Activated CD8-positive, alpha-beta memory T cell treated with anti-CD3 and anti-CD28 coated beads for 24 hours (primary cell): ENCODE results near the gene PSMB7.
A peak's percentile ranks its signal among the peaks of the same experiment; 100 is the strongest.

Source experiments
- DNase-seq: peaks from one replicate; pipeline ENCODE4 v3.0.0-alpha.2; 2020

The PSMB7 gene

DNA sequence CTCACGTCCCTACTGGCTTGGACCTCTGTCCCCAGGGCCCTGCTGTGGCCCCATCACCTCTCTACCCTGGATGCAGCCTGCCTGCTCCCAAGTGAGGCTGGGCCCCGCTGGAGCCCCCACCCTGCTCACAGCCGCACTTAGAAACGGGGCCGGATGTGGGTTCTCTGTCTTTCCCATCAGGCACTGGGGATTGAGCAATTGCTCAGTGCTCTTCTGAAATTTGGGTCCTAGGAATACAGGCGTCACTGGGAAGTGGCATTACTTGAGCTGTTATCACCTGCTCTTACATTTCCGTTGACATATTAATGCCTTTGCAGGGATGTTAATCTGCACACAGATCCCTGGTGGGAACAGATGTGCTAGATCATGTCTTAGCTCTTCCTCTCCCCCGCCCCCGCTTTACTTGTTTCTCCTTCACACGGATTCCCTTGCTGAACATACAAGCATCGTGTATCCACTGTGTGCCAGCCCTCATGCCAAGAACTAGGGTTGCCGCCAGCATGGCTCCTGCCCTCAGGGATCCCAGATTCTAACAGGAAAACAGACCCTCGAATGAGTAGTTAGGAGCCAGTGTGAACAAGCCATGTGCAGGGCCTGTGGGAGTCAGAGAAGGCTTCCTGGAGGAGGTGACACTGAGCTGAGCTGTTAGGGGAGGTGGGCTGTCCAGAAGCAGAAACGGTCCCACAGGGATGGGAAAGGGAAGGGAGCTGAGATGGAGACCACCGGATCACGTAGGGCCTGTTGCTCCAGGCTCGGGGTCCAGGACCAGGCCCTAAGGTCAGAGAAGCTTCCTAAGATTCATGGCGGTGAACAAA, 92.4 kb downstream of the PSMB7 start:
- DNase-seq = no peak

DNA sequence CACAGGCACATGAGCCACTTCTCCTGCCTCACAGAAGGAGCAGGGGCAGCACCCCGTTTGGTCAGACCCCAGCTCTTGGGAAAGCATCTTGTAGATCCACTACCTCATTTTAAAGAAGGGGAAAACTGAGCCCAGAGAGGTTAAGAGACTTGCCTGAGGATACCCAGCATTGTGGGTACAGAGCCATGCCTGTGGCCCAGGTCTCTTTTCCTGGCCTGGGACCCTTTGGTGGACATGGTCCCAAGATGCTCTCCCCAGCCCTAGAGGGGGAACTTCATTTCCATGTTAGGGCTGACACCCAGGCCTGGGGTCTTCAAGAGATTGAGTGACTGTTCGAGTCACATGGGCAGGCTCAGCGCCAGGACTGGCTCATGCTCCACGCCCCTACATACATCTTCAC, 93.3 kb downstream of the PSMB7 start:
- no peak for DNase-seq

DNA sequence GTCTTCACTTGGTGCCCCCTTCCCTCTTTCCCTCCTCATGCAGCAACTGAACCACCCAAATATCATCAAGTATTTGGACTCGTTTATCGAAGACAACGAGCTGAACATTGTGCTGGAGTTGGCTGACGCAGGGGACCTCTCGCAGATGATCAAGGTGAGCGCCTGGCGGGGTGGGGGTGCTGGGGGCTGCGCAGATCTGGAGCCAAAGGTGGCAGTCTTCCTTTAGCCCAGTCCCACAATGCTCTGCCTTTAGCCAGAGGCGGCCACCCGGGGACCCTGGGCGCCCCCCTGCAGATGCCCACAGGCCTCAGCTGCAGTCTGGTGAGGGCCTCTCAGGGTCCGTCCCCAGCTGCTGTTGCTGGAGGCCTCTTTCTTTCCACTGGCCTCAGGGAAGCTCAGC, 93.8 kb downstream of the PSMB7 start:
- no peak for DNase-seq

DNA sequence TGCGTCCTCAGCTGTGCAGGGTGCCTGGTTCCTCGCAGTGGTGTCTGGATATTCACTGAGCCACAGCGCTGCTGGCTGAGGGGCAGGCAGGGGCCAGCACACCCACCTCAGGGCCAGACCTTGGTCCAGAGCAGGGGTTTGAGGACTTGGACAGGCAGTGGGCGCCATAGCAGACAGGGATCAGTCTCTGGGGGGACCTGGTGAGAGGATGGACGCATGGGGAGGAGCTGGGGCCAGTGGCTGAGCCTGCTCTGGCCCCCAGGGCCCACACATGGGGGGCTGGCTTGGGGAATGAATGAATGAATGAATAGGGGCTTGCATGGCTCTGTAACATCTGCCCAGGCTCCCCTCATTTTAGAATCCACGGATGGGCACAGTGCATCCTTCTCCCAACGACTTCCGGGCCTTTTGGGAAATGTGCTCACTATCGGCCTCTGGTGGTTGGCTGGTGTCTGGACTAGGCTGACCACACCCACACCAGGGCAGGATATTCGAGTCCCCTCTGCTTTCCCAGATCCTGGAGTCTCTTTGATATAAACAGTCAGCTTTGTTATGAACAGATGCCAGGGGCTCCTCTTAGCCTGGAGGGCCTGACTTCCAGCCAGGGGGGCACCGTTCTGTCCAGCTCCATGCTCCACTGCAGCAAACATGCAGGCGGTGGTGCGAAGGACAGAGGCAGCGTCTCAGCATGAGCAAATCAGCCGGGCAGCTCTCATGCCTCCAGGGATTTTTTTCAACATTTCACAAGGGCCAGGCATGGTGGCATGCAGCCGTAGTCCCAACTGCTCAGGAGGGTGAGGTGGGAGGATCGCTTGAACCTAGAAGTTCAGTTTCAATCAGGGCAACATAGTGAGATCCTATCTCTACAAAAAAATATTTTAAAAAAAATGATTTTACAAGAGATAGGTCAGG, 94.9 kb downstream of the PSMB7 start:
- peak; percentile 74 for DNase-seq

DNA sequence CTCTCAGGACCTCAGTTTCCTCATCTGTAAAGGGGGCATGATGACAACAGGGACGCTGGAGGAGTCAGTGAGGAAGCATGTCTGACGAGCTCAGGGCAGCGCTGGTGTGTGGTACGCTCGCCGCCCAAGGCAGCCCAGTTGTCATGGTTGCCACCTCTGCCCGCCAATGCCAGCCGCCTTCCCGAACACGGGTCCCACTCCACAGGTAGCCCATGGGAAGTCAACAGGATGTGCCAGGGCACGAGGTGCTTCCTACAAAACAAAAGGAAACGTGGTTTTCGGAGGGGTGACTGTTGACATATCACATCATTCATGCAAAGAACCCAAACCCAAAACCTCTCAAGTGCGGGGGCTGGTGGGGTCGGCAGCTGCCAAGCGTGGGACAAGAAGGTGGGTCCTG, 99.4 kb downstream of the PSMB7 start:
- DNase-seq = no peak

DNA sequence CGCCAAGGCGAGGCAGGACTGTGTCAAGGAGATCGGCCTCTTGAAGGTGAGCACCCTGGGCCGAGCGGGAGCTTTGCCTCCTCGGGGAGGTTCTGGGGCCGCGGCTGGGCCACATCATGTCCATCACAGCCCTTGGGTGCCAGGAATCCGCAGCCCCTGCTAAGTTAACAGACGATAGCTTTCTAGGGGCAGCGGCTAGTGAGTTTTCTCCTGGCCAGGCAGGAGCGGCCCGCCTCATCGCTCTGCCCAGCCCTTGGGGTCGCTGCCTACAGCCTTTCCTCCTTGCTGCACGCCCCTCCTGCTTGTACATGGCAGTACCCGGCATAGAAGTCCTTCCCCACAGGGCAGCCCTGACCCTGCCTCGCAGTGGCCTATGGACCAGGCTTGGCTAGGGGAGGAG, 101.3 kb downstream of the PSMB7 start:
- DNase-seq = no peak

DNA sequence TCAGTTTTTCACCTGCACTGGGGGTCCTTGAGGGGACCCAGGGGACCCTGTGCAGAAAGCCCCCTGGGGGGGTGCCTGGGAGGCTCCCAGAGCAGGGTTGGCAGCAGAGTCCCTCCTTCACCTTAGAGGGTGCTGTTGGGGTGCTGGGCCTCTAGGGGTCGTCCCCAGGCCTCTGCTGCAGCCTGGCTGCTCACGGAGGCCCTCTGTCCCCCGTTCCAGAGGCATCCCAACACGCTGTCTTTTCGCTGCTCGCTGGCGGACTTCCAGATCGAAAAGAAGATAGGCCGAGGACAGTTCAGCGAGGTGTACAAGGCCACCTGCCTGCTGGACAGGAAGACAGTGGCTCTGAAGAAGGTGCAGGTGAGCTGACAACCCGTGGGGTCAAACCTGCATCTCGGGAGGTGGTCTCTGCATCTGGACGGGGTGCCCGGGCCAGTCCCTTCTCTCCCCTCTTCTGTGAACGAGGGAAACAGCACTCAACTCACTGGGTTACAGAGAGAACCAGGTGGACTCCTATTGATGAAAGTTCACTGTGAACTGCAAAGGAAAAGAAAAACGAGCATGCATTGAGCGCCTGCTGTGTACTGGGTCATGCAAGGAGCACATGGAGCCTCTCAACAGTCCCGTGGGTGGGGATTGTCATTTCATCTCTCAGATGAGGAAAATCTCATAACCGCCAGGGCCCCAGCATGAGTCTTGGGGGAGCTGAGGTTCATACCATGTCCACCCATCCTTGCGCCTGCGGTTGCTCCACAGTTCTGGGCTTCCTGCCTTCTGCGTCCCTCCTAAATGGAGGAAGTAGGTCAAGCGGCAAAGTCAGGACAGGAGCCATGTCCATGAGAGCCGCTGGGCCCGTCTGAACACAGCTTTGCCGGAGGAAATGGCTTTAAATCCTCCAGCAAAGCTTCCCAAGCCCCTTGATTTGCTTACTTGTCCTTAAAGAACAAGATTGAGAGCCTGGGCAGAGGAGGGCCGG, 102.7 kb downstream of the PSMB7 start:
- no peak for DNase-seq

DNA sequence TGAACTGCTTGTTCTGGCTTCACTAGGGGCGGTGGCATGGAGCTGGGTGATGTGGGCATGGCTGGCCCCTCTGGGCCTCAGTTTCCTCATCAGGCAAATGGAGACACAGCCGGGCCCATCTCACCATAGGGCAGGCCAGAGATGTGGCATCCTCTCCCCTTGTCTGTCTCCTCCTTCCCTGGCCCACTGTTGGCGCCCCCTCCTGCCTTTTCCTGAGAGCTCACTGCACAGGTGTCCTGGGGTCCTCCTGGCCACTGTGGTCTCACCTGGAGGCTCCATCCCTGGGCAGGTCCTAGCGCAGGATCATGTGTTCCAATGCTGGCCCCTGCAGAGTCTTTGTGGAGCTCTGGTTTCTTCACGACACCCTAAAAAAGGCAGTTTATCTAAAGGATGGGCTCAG, 104.0 kb downstream of the PSMB7 start:
- DNase-seq = no peak

DNA sequence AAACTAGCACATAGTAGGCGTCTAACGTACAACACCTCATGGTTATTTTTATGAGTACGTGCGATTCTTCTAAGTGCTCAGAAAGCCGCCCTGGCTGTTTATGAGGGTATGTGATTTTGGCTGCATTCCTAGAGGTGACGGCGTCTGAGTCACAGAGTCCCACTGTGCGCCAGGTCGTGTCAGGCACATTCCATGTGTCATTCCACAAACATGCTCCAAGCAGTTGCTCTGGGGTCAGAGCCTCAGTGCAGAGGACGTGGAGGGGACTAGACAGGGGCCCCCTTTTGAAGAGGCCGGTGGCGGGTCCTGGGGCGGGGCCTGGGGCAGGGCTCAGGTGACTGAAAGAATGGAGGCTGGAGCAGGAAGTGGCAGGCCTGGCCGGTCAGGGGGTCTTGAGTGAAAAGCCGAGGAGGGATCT, 105.6 kb downstream of the PSMB7 start:
- no peak for DNase-seq

DNA sequence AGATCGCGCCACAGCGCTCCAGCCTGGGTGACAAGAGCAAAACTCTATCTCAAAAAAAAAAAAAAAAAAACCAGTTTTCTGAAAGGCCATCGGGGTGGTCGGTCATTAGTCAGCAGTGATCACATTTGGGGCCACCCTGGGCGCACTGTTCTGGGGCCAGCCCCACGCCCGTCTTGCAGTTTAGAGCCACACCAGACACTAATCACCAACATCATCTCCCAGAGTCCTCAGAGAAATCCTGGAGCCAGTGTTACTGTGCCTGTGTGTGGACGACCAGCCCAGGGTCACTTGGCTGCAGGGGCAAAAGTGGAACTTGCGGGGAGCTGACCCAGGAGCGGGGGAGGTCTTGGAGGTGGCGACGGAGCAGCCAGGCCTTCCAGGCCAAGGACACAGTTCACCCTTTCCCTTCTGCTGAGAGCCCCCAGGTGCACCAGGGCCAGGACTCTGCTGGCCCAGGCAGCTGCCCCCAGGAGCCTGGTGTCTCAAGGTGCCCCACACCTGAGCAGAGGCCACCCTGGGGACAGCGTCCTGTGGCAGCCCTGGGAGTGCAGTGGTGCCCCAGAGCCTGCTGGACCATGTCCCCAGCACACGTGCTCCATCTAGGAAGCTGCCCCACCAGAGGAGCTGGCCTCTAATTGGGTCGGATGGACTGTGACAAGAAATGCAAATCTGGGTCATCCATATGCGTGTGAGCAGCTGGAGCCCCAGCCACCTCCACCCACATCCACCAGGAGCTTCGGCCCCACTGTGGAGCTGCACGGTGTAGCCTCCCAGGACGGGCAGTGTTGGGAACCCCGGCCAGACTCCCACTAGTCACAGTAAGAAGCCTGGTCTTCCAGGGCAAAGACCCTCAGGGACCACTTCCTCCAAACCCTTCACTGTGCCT, 106.4 kb downstream of the PSMB7 start:
- no peak for DNase-seq

DNA sequence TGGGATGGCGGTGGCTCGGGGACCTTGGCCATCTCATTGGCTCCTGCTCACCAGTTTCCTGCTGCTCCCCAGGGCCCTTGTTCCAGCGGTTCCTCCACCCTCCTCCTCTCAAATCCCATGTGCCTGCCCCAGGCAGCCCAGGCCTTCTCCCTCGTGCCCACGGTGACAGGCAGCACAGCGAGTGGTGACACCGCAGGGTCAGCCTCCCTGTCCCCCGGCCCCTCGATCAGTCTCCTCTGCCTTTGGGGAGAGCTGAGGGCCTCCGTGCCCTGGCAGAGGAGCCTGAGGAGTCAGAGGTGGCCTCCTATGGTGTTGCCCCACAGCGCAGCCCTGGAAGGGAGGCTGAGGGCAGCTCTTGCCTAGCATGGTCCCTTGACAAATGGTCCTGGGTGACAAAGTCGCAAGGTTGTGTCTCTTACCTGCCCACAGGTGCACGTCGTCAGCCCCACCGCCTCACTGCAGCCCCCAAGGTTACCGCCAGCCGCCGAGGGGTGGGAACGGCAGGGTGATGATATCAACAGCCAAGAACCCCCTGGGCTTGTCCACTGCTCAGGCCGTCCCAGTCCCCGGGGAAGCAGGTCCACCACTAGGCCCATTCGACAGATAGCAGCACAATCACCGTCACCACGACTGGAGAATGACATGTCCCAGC, 107.7 kb downstream of the PSMB7 start:
- DNase-seq = no peak

DNA sequence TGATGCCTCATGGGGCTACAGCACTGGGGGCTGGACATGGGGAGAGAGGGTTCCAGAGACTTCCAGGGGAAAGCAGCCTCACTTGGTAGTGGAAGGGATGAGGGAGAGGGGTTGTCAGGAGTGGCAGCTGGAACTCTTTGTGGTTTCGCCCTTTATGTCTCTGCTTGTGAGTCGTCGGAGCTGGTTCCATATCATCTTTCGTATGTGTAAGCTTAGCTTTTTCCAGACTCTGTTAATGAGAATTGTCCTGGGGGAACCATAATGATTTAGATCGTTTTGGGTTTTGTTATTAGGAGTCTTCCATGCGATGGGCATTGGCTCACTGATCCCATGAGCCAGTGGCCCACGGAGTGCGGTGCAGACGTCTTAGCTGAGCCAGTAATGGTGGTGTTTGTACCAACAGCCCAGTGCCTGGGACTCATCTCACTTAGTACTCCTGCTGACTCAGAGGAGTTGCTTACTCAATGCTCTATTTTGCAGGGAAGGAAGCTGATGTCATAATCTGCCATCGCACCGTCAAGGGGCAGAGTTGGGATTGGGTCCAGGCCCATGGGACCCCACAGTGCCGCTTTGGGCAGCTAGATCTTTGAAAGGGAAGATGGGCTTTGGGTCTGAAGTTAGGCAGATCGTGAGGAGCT, 109.0 kb downstream of the PSMB7 start:
- DNase-seq = no peak

DNA sequence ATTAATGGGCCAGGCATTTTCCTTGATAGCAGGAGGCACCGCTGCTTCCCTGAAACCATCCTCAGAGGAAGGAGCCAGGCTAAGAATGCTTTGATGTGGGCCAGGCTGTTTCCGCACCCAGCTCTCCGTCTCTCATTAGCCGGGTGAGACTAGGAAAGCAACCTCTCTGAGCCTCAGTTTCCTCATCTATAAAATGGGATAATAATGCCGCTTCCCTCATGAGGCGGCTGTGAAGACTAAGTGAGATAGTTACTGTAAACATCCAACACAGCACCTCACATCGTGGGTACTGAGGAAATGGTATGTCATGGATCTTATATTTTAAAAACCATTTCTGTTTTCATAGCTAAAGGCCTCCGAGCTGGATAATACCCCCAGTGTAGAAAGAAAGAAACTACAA, 111.0 kb downstream of the PSMB7 start:
- no peak for DNase-seq

DNA sequence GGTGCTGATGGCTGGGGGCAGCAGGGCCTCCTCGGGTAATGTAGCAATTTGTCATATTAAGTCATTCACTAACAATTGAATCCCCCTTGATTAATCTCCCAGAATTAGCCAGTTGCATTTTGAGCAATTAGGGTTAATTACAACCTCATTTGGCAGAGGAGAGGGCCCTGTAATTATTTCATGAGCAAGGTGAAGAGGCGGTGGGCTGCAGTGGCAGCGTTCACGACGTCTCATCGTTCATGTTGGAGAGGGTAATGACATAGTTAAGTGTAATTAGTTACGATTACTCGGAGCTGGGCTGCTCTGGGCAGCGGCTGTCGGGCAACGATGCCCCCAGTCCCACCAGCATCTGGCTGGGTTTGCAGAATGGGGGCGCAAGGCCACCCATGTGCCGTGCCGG, 111.5 kb downstream of the PSMB7 start:
- DNase-seq = no peak
